ENCODE measurements around the gene CNTNAP2. TPM values are rescaled to one million over a fixed set of nuclear protein-coding genes. Genes with fewer than 3 reads are reported as not detected.

CNTNAP2 gene
- total and polyA plus RNA-seq, 3 experiments from 2014 or later: not detected

DNA sequence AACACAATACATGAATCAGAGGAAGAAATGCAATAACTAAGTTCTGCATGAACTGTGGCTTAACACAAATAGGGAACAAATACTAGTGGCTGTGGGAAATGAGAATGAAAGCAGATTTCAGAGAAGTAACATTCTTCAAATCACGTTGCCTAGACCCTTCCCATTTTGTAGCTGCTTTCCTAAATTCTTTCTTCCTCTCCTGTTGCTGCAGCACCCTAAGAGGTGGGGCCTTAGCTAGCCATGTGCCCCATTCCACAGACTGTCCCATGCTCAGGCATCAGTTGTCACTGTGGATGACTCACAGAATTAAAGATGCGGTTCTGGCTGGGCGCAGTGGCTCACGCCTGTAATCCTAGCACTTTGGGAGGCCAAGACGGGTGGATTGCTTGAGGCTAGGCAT lies 1769.3 kb downstream of the CNTNAP2 start:
- no peaks in the 10 kb centered on the region for H3K4me1 ChIP-seq (ENCODE audit: insufficient read depth, low read length)
- no peaks in the 10 kb centered on the region for H3K27me3 ChIP-seq (ENCODE audit: insufficient read depth, low read length, poor library complexity, severe bottlenecking)
- H3K27ac ChIP-seq (ENCODE audit: low read depth, low read length): no peak overlapping the region
- no peak overlapping the region for H3K4me3 ChIP-seq (ENCODE audit: low read length)
- no peak for DNase-seq
- no peaks in the 10 kb centered on the region for H3K9me3 ChIP-seq (ENCODE audit: low read length)
- no peaks in the 10 kb centered on the region for H3K36me3 Mint-ChIP-seq
- no peaks in the 10 kb centered on the region for H3K27me3 Mint-ChIP-seq
- no peaks in the 10 kb centered on the region for H3K4me1 Mint-ChIP-seq
- H3K27ac Mint-ChIP-seq: no peak overlapping the region
- H3K36me3 ChIP-seq (ENCODE audit: insufficient read depth, low read length): no peaks in the 10 kb centered on the region
- no peak overlapping the region for H3K4me3 Mint-ChIP-seq
- POLR2A ChIA-PET: no interaction called here
- H3K9me3 Mint-ChIP-seq: peaks cover 0 to 4% (median 2%) of the 10 kb centered on the region in 5 donors
- CTCF ChIA-PET: no interaction called here

DNA sequence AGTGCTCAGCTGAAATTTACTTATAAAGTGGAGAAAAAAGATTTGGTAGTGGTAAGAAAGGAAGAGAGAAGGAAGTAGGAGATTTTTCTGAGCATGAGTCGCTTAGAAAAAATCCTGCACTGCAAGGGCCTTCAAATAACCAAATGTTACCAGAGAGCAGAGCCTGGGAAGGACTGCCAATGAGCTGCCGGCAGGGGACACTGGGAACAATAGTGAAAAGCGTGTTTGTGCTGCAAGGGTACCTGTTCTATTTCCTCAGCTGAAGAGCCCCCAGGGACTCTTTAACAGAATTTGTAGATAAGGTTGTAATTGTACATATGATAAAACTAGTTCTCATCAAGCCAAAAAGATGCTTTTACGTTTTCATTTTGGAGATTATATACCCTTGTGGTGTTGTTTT lies 1777.7 kb downstream of the CNTNAP2 start:
- H3K4me3 Mint-ChIP-seq: no peak overlapping the region
- Histone ChIP-seq H3K27me3 (ENCODE audit: insufficient read depth, low read length, poor library complexity, severe bottlenecking) (no peaks in the 10 kb centered on the region), H3K27ac (ENCODE audit: low read depth, low read length) (no peak overlapping the region), H3K4me3 (ENCODE audit: low read length) (no peak overlapping the region), H3K36me3 (ENCODE audit: insufficient read depth, low read length) (no peaks in the 10 kb centered on the region), H3K9me3 (ENCODE audit: low read length) (no peaks in the 10 kb centered on the region), H3K4me1 (ENCODE audit: insufficient read depth, low read length) (no peaks in the 10 kb centered on the region)
- no peak for DNase-seq
- H3K9me3 Mint-ChIP-seq: peaks cover 0 to 4% (median 2%) of the 10 kb centered on the region in 5 donors
- H3K4me1 Mint-ChIP-seq: no peaks in the 10 kb centered on the region
- ChIA-PET POLR2A (no interaction called here), CTCF (no interaction called here)
- no peak overlapping the region for H3K27ac Mint-ChIP-seq
- H3K27me3 Mint-ChIP-seq: no peaks in the 10 kb centered on the region
- no peaks in the 10 kb centered on the region for H3K36me3 Mint-ChIP-seq

- peaks cover 2 to 5% (median 4%) of the 10 kb centered on the region in 5 donors for H3K9me3 Mint-ChIP-seq
- H3K4me3 Mint-ChIP-seq: no peak overlapping the region
- Histone ChIP-seq H3K4me1 (ENCODE audit: insufficient read depth, low read length) (no peaks in the 10 kb centered on the region), H3K27me3 (ENCODE audit: insufficient read depth, low read length, poor library complexity, severe bottlenecking) (no peaks in the 10 kb centered on the region), H3K4me3 (ENCODE audit: low read length) (no peak overlapping the region), H3K9me3 (ENCODE audit: low read length) (no peaks in the 10 kb centered on the region), H3K36me3 (ENCODE audit: insufficient read depth, low read length) (no peaks in the 10 kb centered on the region), H3K27ac (ENCODE audit: low read depth, low read length) (no peak overlapping the region)
- POLR2A ChIA-PET: no interaction called here
- DNase-seq: no peak
- H3K4me1 Mint-ChIP-seq: no peaks in the 10 kb centered on the region
- no peaks in the 10 kb centered on the region for H3K36me3 Mint-ChIP-seq
- no peak overlapping the region for H3K27ac Mint-ChIP-seq
- no peaks in the 10 kb centered on the region for H3K27me3 Mint-ChIP-seq
- CTCF ChIA-PET: no interaction called here
These were observed 1779.5 kb downstream of the CNTNAP2 start for GRCh38 chr7:147896121-147896520.

GRCh38 chr7:147903536-147904218 lies 1787.1 kb downstream of the CNTNAP2 start:
- Histone ChIP-seq H3K27ac (ENCODE audit: low read depth, low read length) (no peak overlapping the region), H3K4me3 (ENCODE audit: low read length) (no peak overlapping the region), H3K36me3 (ENCODE audit: insufficient read depth, low read length) (no peaks in the 10 kb centered on the region), H3K27me3 (ENCODE audit: insufficient read depth, low read length, poor library complexity, severe bottlenecking) (no peaks in the 10 kb centered on the region), H3K4me1 (ENCODE audit: insufficient read depth, low read length) (no peaks in the 10 kb centered on the region), H3K9me3 (ENCODE audit: low read length) (no peaks in the 10 kb centered on the region)
- Mint-ChIP-seq H3K4me1 (no peaks in the 10 kb centered on the region), H3K4me3 (no peak overlapping the region), H3K36me3 (no peaks in the 10 kb centered on the region), H3K9me3 (peaks cover 3 to 9% (median 5%) of the 10 kb centered on the region in 5 donors), H3K27ac (no peak overlapping the region), H3K27me3 (peaks cover 0 to 1% of the 10 kb centered on the region in 2 donors)
- CTCF ChIA-PET: no interaction called here
- DNase-seq: no peak
- POLR2A ChIA-PET: no interaction called here

- Mint-ChIP-seq H3K9me3 (peaks cover 3 to 9% (median 5%) of the 10 kb centered on the region in 5 donors), H3K4me3 (no peak overlapping the region), H3K27me3 (peaks cover 0 to 1% of the 10 kb centered on the region in 2 donors), H3K4me1 (no peaks in the 10 kb centered on the region), H3K36me3 (no peaks in the 10 kb centered on the region), H3K27ac (no peak overlapping the region)
- Histone ChIP-seq H3K27me3 (ENCODE audit: insufficient read depth, low read length, poor library complexity, severe bottlenecking) (no peaks in the 10 kb centered on the region), H3K4me3 (ENCODE audit: low read length) (no peak overlapping the region), H3K4me1 (ENCODE audit: insufficient read depth, low read length) (no peaks in the 10 kb centered on the region), H3K27ac (ENCODE audit: low read depth, low read length) (no peak overlapping the region), H3K9me3 (ENCODE audit: low read length) (no peaks in the 10 kb centered on the region), H3K36me3 (ENCODE audit: insufficient read depth, low read length) (no peaks in the 10 kb centered on the region)
- POLR2A ChIA-PET: no interaction called here
- no peak for DNase-seq
- CTCF ChIA-PET: no interaction called here
These were observed 1787.6 kb downstream of the CNTNAP2 start for GRCh38 chr7:147904219-147904576.

DNA sequence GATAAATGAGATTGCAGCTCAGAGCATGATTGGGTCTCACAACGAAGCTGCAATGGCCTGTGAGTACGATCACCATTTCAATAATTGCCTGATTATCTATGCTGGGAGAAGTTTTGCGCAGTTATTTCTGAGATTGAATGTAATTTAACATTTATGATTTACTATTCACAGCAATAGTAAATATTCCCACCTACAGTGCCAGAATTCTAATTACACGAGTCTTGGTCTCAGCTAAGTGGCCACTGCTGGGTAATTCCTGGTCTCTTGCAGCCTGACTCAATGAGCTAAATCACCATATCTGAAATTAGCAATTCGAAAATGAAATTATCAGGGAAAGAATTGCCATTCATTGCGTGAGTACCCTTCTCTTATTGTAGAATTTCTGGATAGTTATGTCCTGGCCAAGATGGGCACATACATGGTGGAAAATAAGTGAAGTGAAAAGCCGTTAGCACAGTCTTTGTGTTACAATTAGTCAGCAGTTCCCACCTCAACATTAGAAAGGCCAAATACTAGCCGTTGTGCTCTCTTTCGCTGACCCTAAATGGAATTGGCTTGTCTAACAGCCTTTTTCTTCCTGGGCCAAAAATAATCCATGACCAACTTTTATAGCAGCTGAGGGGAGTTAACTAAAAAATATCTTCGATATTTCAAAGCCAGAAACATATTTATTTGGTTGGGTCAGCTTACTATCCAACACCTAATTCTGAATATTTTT lies 1793.0 kb downstream of the CNTNAP2 start:
- Histone ChIP-seq H3K27ac (ENCODE audit: low read depth, low read length) (no peak overlapping the region), H3K4me1 (ENCODE audit: insufficient read depth, low read length) (no peaks in the 10 kb centered on the region), H3K9me3 (ENCODE audit: low read length) (no peaks in the 10 kb centered on the region), H3K36me3 (ENCODE audit: insufficient read depth, low read length) (no peaks in the 10 kb centered on the region), H3K27me3 (ENCODE audit: insufficient read depth, low read length, poor library complexity, severe bottlenecking) (no peaks in the 10 kb centered on the region), H3K4me3 (ENCODE audit: low read length) (no peak overlapping the region)
- H3K4me3 Mint-ChIP-seq: no peak overlapping the region
- DNase-seq: no peak
- no peaks in the 10 kb centered on the region for H3K4me1 Mint-ChIP-seq
- CTCF ChIA-PET: no interaction called here
- no peak overlapping the region for H3K27ac Mint-ChIP-seq
- peaks cover 0 to 5% (median 2%) of the 10 kb centered on the region in 5 donors for H3K9me3 Mint-ChIP-seq
- peaks cover 0 to 1% of the 10 kb centered on the region in 2 donors for H3K27me3 Mint-ChIP-seq
- POLR2A ChIA-PET: no interaction called here
- no peaks in the 10 kb centered on the region for H3K36me3 Mint-ChIP-seq

- ChIA-PET POLR2A (no interaction called here), CTCF (no interaction called here)
- no peak overlapping the region for H3K27ac Mint-ChIP-seq
- Histone ChIP-seq H3K27ac (ENCODE audit: low read depth, low read length) (no peak overlapping the region), H3K27me3 (ENCODE audit: insufficient read depth, low read length, poor library complexity, severe bottlenecking) (no peaks in the 10 kb centered on the region), H3K4me1 (ENCODE audit: insufficient read depth, low read length) (no peaks in the 10 kb centered on the region), H3K4me3 (ENCODE audit: low read length) (no peak overlapping the region), H3K36me3 (ENCODE audit: insufficient read depth, low read length) (no peaks in the 10 kb centered on the region), H3K9me3 (ENCODE audit: low read length) (no peaks in the 10 kb centered on the region)
- DNase-seq: no peak
- no peaks in the 10 kb centered on the region for H3K36me3 Mint-ChIP-seq
- no peaks in the 10 kb centered on the region for H3K27me3 Mint-ChIP-seq
- no peaks in the 10 kb centered on the region for H3K4me1 Mint-ChIP-seq
- no peak overlapping the region for H3K4me3 Mint-ChIP-seq
- H3K9me3 Mint-ChIP-seq: peaks cover 0 to 9% (median 0%) of the 10 kb centered on the region in 5 donors
These were observed 1794.6 kb downstream of the CNTNAP2 start for GRCh38 chr7:147911201-147911601.

- ChIA-PET CTCF (no interaction called here), POLR2A (no interaction called here)
- H3K4me1 ChIP-seq (ENCODE audit: insufficient read depth, low read length): no peaks in the 10 kb centered on the region
- Mint-ChIP-seq H3K9me3 (peaks cover 0 to 5% (median 0%) of the 10 kb centered on the region in 5 donors), H3K36me3 (no peaks in the 10 kb centered on the region), H3K27ac (no peak overlapping the region), H3K27me3 (no peaks in the 10 kb centered on the region), H3K4me1 (no peaks in the 10 kb centered on the region), H3K4me3 (no peak overlapping the region)
- H3K9me3 ChIP-seq (ENCODE audit: low read length): no peaks in the 10 kb centered on the region
- no peak for DNase-seq
- no peak overlapping the region for H3K4me3 ChIP-seq (ENCODE audit: low read length)
- H3K36me3 ChIP-seq (ENCODE audit: insufficient read depth, low read length): no peaks in the 10 kb centered on the region
- H3K27me3 ChIP-seq (ENCODE audit: insufficient read depth, low read length, poor library complexity, severe bottlenecking): no peaks in the 10 kb centered on the region
- no peak overlapping the region for H3K27ac ChIP-seq (ENCODE audit: low read depth, low read length)
These were observed 1795.7 kb downstream of the CNTNAP2 start for GRCh38 chr7:147912291-147912690.

Measured in CD8-positive, alpha-beta memory T cell (primary cell).